K562 (cell line): Measurements from ENCODE around the gene LRRC75A. TPM values are rescaled to one million over a fixed set of nuclear protein-coding genes. Genes with fewer than 3 reads are reported as not detected.
"Not testable (repeated sequence)": the region's sequence is repeated elsewhere in the genome, so short reads cannot be mapped to it uniquely, and the experiment has no call there.

Experiments
- ATAC-seq: fragments of 200-7000 bp; cut with Tn5 transposase; 3 replicates; pipeline ENCODE4 v1.9.1; 2020; ENCODE audit warnings: moderate library complexity
- BruUV-seq: library from RNA; stranded (reverse); fragments of 400-500 nt; replicated peaks from 2 replicates; lab custom pipeline; 2021; lab: Mats Ljungman, UMichigan
- CTCF ChIA-PET: fragments of 300-600 bp; formaldehyde crosslinking; extraction: SDS; loops from one replicate; lab custom pipeline; 2021; ENCODE audit warnings: low intra/inter-chr PET ratio; lab: Yijun Ruan, JAX
- POLR2A ChIA-PET: fragments of 300-600, 350-650 bp; sonication (Branson Sonifier 250); formaldehyde crosslinking; extraction: SDS; loops from one replicate; lab custom pipeline; 2021; ENCODE audit warnings: antibody characterized with exemption, inconsistent platforms; lab: Yijun Ruan, JAX
- DNase-seq, 4 experiments: peaks; one replicate each; pipeline versions ENCODE4 v3.0.0 to v3.0.0-alpha.2; 2011 to 2018; ENCODE audit warnings: low spot score in 3 of 4, mixed read lengths in 3 of 4; ENCODE audit errors: extremely low read depth in 1 of 4
- FAIRE-seq: peaks from 2 replicates; lab custom pipeline; 2011; peaks lifted over from hg19 to GRCh38; lab: Jason Lieb, UNC
- H2AFZ ChIP-seq: 2 replicates; pipeline ENCODE4 v1.6.0; 2011; ENCODE audit warnings: low read depth, low read length, control low read depth, inconsistent platforms
- H3K27ac ChIP-seq: fragments of 200-600 bp; 3 replicates; pipeline ENCODE4 v1.8.0; 2011; ENCODE audit warnings: low read depth, mild to moderate bottlenecking, control low read depth, inconsistent platforms, low read length, moderate library complexity, mixed read lengths; ENCODE audit errors: extremely low read depth
- H3K27me3 ChIP-seq, 2 experiments: fragments of 300-600 bp in 1 of 2; 2 replicates in 1 of 2; 3 replicates in 1 of 2; pipeline versions ENCODE4 v1.6.0 to v1.8.0; 2011; ENCODE audit warnings: inconsistent platforms in 2 of 2, low read length in 2 of 2, mild to moderate bottlenecking in 1 of 2, mixed read lengths in 1 of 2, moderate library complexity in 1 of 2; ENCODE audit not compliant: control insufficient read depth in 2 of 2, insufficient read depth in 2 of 2
- H3K36me3 ChIP-seq: fragments of 300-600 bp; 3 replicates; pipeline ENCODE4 v1.8.0; 2011; ENCODE audit warnings: mild to moderate bottlenecking, low read length, inconsistent platforms; ENCODE audit not compliant: control insufficient read depth, insufficient read depth
- H3K4me1 ChIP-seq, 2 experiments: fragments of 200-600 bp in 1 of 2; replicated peaks in 1 of 2; 2 replicates in 1 of 2; 3 replicates in 1 of 2; pipeline versions ENCODE4 v1.5.1 to v1.8.0; 2011; ENCODE audit warnings: inconsistent platforms in 2 of 2, low read length in 2 of 2, mild to moderate bottlenecking in 1 of 2, mixed read lengths in 1 of 2, moderate library complexity in 1 of 2; ENCODE audit not compliant: control insufficient read depth in 2 of 2, insufficient read depth in 2 of 2
- H3K4me2 ChIP-seq: 2 replicates; pipeline ENCODE4 v1.6.1; 2011; ENCODE audit warnings: low read length, control low read depth, inconsistent platforms, mixed read lengths; ENCODE audit not compliant: insufficient read depth
- H3K4me3 ChIP-seq: fragments of 200-600 bp; sonication (generic), shearing (Covaris generic); 2 replicates; pipeline ENCODE4 v1.5.1; 2016; ENCODE audit warnings: control low read depth, inconsistent platforms
- H3K79me2 ChIP-seq: fragments of 200-600 bp; 3 replicates; pipeline ENCODE4 v1.8.0; 2011; ENCODE audit warnings: low read length, inconsistent platforms; ENCODE audit not compliant: control insufficient read depth, insufficient read depth
- H3K9ac ChIP-seq, 2 experiments: 2 replicates each; pipeline versions ENCODE4 v1.6.0 to v1.6.1; 2011; ENCODE audit warnings: low read depth in 2 of 2, low read length in 2 of 2, control low read depth in 1 of 2, inconsistent platforms in 1 of 2, mild to moderate bottlenecking in 1 of 2, mixed read lengths in 1 of 2; ENCODE audit not compliant: insufficient read depth in 1 of 2
- H3K9me1 ChIP-seq: one replicate; pipeline ENCODE4 v1.6.0; 2011; ENCODE audit warnings: inconsistent platforms, mild to moderate bottlenecking, low read length, moderate library complexity; ENCODE audit not compliant: control insufficient read depth, insufficient read depth
- H3K9me3 ChIP-seq: replicated peaks from 2 replicates; pipeline ENCODE4 v1.5.1; 2011; ENCODE audit warnings: low read depth, low read length, inconsistent platforms; ENCODE audit not compliant: control insufficient read depth, insufficient read depth
- H4K20me1 ChIP-seq: replicated peaks from 2 replicates; pipeline ENCODE4 v1.6.1; 2011; ENCODE audit warnings: low read length, inconsistent platforms, mixed read lengths; ENCODE audit not compliant: control insufficient read depth, insufficient read depth
- C11orf30 ChIP-seq: fragments of 450-650 bp; IDR thresholded peaks from 2 replicates; pipeline ENCODE4 v1.6.1; 2016; ENCODE audit warnings: low read depth, mild to moderate bottlenecking
- JUND ChIP-seq, 2 experiments: IDR thresholded peaks; 2 replicates in 1 of 2; 3 replicates in 1 of 2; pipeline ENCODE4 v1.6.1; 2011; ENCODE audit warnings: borderline replicate concordance in 2 of 2, low read depth in 2 of 2, low read length in 2 of 2, improper control_type of control experiment in 1 of 2, missing biosample characterization in 1 of 2, missing genetic modification characterization in 1 of 2, missing genetic modification reagents in 1 of 2
- MAFG ChIP-seq: fragments of 450-650 bp; conservative IDR thresholded peaks from 2 replicates; pipeline ENCODE4 v1.6.1; 2016; ENCODE audit warnings: missing genetic modification characterization, missing compliant biosample characterization
- MAFK ChIP-seq: IDR thresholded peaks from 2 replicates; pipeline ENCODE4 v1.6.1; 2011; ENCODE audit warnings: low read length, improper control_type of control experiment
- NFE2 ChIP-seq: IDR thresholded peaks from 2 replicates; pipeline ENCODE4 v1.6.1; 2014; ENCODE audit warnings: antibody characterized with exemption, low read depth
- ZNF121 ChIP-seq: sonication (generic); formaldehyde crosslinking; conservative IDR thresholded peaks from 2 replicates; pipeline ENCODE4 v1.8.0; 2022; ENCODE audit warnings: missing genetic modification reagents
- ZNF316 ChIP-seq: fragments of 450-650 bp; IDR thresholded peaks from 2 replicates; pipeline ENCODE4 v1.6.1; 2016
- WGBS: fragments of 100-300 bp; shearing (Covaris generic); methylation state at CpG from one replicate; pipeline ENCODE4 v1.1.6; 2016; ENCODE audit warnings: low coverage, mixed read lengths; ENCODE audit not compliant: insufficient coverage; ENCODE audit errors: missing lambda C conversion rate; 5-methylcytosine and 5-hydroxymethylcytosine counted together
- in situ Hi-C: fragments of 300-500 bp; cut with MboI; formaldehyde crosslinking; loops from 4 replicates; pipeline ENCODE4 v1.15.0; 2018; ENCODE audit warnings: inconsistent platforms, mixed read lengths
- intact Hi-C: fragments of 100-400 bp; cut with micrococcal nuclease; formaldehyde crosslinking; loops from 2 replicates; pipeline ENCODE4 v1.14.2; 2022
- polyA plus RNA-seq, 8 experiments: library from polyadenylated mRNA; depleted of rRNA in 4 of 8; stranded (reverse) in 5 of 8; unstranded in 3 of 8; fragments of >200 nt; fragmentation: Nextera tagmentation in 2 of 8; fragmentation: Illumina TruSeq in 1 of 8; extraction: Ambion mirVana in 2 of 8; extraction: Trizol in 1 of 8; gene quantifications; 2 replicates each; pipeline versions ENCODE4 v1.2.1 to v1.2.3, GENCODE V29; 2011 to 2014; ENCODE audit warnings: inconsistent platforms in 1 of 8, missing spikeins in 1 of 8
- total RNA-seq, 7 experiments: library from RNA; depleted of rRNA in 6 of 7; stranded (reverse); fragments of >200 nt in 6 of 7; fragmentation: Illumina TruSeq in 2 of 7; extraction: Trizol in 2 of 7; gene quantifications; 2 replicates each; pipeline versions ENCODE4 v1.2.1 to v1.2.3, GENCODE V29; 2011 to 2021; ENCODE audit warnings: low replicate concordance in 1 of 7

The LRRC75A gene
- total and polyA plus RNA-seq, 9 of the 15 experiments (the other 6 are each of a cell fraction or from before 2014, with no cell fraction given) = 0.04 to 0.34 (median 0.08) TPM; not detected in 5

DNA sequence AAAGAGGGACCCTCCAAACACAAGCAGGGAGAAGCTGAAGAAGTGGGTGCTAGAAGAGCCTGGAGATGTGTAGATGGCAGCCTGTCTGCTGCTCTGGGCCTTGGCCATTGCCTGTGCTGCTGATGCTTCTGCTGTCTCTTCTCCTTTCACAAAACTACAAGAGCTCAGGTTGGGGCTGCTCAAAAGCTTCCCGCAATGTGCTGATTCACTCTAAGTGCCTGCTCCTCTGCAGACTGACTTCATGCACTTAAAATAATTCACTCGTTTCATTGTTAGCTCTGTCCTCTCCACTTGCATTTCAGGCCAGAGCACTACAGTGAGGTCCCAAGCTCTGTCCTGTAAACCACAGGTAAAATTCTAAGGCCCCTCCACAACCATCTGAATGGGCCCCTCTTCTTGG, 95.3 kb downstream of the LRRC75A start:
- in situ Hi-C loops; H3K9ac ChIP-seq; H3K9me3 ChIP-seq; intact Hi-C loops; H3K36me3 ChIP-seq; H3K27me3 ChIP-seq; H4K20me1 ChIP-seq; H3K4me2 ChIP-seq; CTCF ChIA-PET; H3K4me3 ChIP-seq; BruUV-seq; H3K79me2 ChIP-seq; H2AFZ ChIP-seq; H3K9me1 ChIP-seq; TF ChIP-seq JUND (tag; IDR thresholded peaks at IDR 0.05; ENCODE audit: borderline replicate concordance, low read depth, low read length): not testable (repeated sequence)
- POLR2A ChIA-PET = interaction anchor here (1.6 to 2.5 kb wide), 2 partner anchors 14 to 16 kb away, joined by 6 to 13 read pairs; partner anchors contain the start of gene UBB
- FAIRE-seq (peak; percentile 92), DNase-seq (peak in 2 of 4 experiments; percentile 3 to 68), ATAC-seq (peak; percentile 77)
- H3K4me1 ChIP-seq = peaks cover 2 to 21% of the 10 kb centered on the region in 2 experiments; a peak in 4 of 5 replicates
- WGBS = 10% methylated on average over 2 of the region's 2 CpGs
- H3K27ac ChIP-seq = peak overlapping the region; percentile 40; the same call in 2 of the 3 replicates
- 0 out of 2 replicates have a peak, but pooled peaks have one; percentile 1 for TF ChIP-seq ZNF121 (CRISPR knock-in tag)
- peak; percentile 5; the same call in 1 of the 2 replicates for TF ChIP-seq JUND (IDR thresholded peaks at IDR 0.05; ENCODE audit: borderline replicate concordance, low read depth, low read length)
- TF ChIP-seq C11orf30 = peak; percentile 84
- peak; percentile 90 for TF ChIP-seq NFE2
- TF ChIP-seq ZNF316 = peak; percentile 77
- TF ChIP-seq MAFK = peak; percentile 30; the same call in 1 of the 2 replicates
- TF ChIP-seq MAFG (tag) = peak; percentile 80
